K562 (cell line): ENCODE data around the gene NAV2. TPM values are rescaled to one million over a fixed set of nuclear protein-coding genes. Genes with fewer than 3 reads are reported as not detected.

Experiments used
- ATAC-seq: fragments of 200-7000 bp; cut with Tn5 transposase; 3 replicates; pipeline ENCODE4 v1.9.1; 2020; ENCODE audit warnings: moderate library complexity
- BruUV-seq: library from RNA; stranded (reverse); fragments of 400-500 nt; replicated peaks from 2 replicates; lab custom pipeline; 2021; lab: Mats Ljungman, UMichigan
- CTCF ChIA-PET: fragments of 300-600 bp; formaldehyde crosslinking; extraction: SDS; loops from one replicate; lab custom pipeline; 2021; ENCODE audit warnings: low intra/inter-chr PET ratio; lab: Yijun Ruan, JAX
- POLR2A ChIA-PET: fragments of 300-600, 350-650 bp; sonication (Branson Sonifier 250); formaldehyde crosslinking; extraction: SDS; loops from one replicate; lab custom pipeline; 2021; ENCODE audit warnings: antibody characterized with exemption, inconsistent platforms; lab: Yijun Ruan, JAX
- DNase-seq, 4 experiments: peaks; one replicate each; pipeline versions ENCODE4 v3.0.0 to v3.0.0-alpha.2; 2011 to 2018; ENCODE audit warnings: low spot score in 3 of 4, mixed read lengths in 3 of 4; ENCODE audit errors: extremely low read depth in 1 of 4
- FAIRE-seq: peaks from 2 replicates; lab custom pipeline; 2011; peaks lifted over from hg19 to GRCh38; lab: Jason Lieb, UNC
- H2AFZ ChIP-seq: 2 replicates; pipeline ENCODE4 v1.6.0; 2011; ENCODE audit warnings: low read depth, low read length, control low read depth, inconsistent platforms
- H3K27ac ChIP-seq: fragments of 200-600 bp; 3 replicates; pipeline ENCODE4 v1.8.0; 2011; ENCODE audit warnings: low read depth, mild to moderate bottlenecking, control low read depth, inconsistent platforms, low read length, moderate library complexity, mixed read lengths; ENCODE audit errors: extremely low read depth
- H3K27me3 ChIP-seq, 2 experiments: fragments of 300-600 bp in 1 of 2; 2 replicates in 1 of 2; 3 replicates in 1 of 2; pipeline versions ENCODE4 v1.6.0 to v1.8.0; 2011; ENCODE audit warnings: inconsistent platforms in 2 of 2, low read length in 2 of 2, mild to moderate bottlenecking in 1 of 2, mixed read lengths in 1 of 2, moderate library complexity in 1 of 2; ENCODE audit not compliant: control insufficient read depth in 2 of 2, insufficient read depth in 2 of 2
- H3K36me3 ChIP-seq: fragments of 300-600 bp; 3 replicates; pipeline ENCODE4 v1.8.0; 2011; ENCODE audit warnings: mild to moderate bottlenecking, low read length, inconsistent platforms; ENCODE audit not compliant: control insufficient read depth, insufficient read depth
- H3K4me1 ChIP-seq, 2 experiments: fragments of 200-600 bp in 1 of 2; replicated peaks in 1 of 2; 2 replicates in 1 of 2; 3 replicates in 1 of 2; pipeline versions ENCODE4 v1.5.1 to v1.8.0; 2011; ENCODE audit warnings: inconsistent platforms in 2 of 2, low read length in 2 of 2, mild to moderate bottlenecking in 1 of 2, mixed read lengths in 1 of 2, moderate library complexity in 1 of 2; ENCODE audit not compliant: control insufficient read depth in 2 of 2, insufficient read depth in 2 of 2
- H3K4me2 ChIP-seq: 2 replicates; pipeline ENCODE4 v1.6.1; 2011; ENCODE audit warnings: low read length, control low read depth, inconsistent platforms, mixed read lengths; ENCODE audit not compliant: insufficient read depth
- H3K4me3 ChIP-seq: fragments of 200-600 bp; sonication (generic), shearing (Covaris generic); 2 replicates; pipeline ENCODE4 v1.5.1; 2016; ENCODE audit warnings: control low read depth, inconsistent platforms
- H3K79me2 ChIP-seq: fragments of 200-600 bp; 3 replicates; pipeline ENCODE4 v1.8.0; 2011; ENCODE audit warnings: low read length, inconsistent platforms; ENCODE audit not compliant: control insufficient read depth, insufficient read depth
- H3K9ac ChIP-seq, 2 experiments: 2 replicates each; pipeline versions ENCODE4 v1.6.0 to v1.6.1; 2011; ENCODE audit warnings: low read depth in 2 of 2, low read length in 2 of 2, control low read depth in 1 of 2, inconsistent platforms in 1 of 2, mild to moderate bottlenecking in 1 of 2, mixed read lengths in 1 of 2; ENCODE audit not compliant: insufficient read depth in 1 of 2
- H3K9me1 ChIP-seq: one replicate; pipeline ENCODE4 v1.6.0; 2011; ENCODE audit warnings: inconsistent platforms, mild to moderate bottlenecking, low read length, moderate library complexity; ENCODE audit not compliant: control insufficient read depth, insufficient read depth
- H3K9me3 ChIP-seq: replicated peaks from 2 replicates; pipeline ENCODE4 v1.5.1; 2011; ENCODE audit warnings: low read depth, low read length, inconsistent platforms; ENCODE audit not compliant: control insufficient read depth, insufficient read depth
- H4K20me1 ChIP-seq: replicated peaks from 2 replicates; pipeline ENCODE4 v1.6.1; 2011; ENCODE audit warnings: low read length, inconsistent platforms, mixed read lengths; ENCODE audit not compliant: control insufficient read depth, insufficient read depth
- HINFP ChIP-seq: fragments of 450-650 bp; conservative IDR thresholded peaks from 2 replicates; pipeline ENCODE4 v1.6.1; 2016; ENCODE audit warnings: missing genetic modification characterization, low read depth, mild to moderate bottlenecking, control low read depth, missing compliant biosample characterization
- ILK ChIP-seq: fragments of 450-650 bp; IDR thresholded peaks from 2 replicates; pipeline ENCODE4 v1.6.1; 2016; ENCODE audit warnings: missing genetic modification characterization, low read depth, mild to moderate bottlenecking, missing compliant biosample characterization, moderate library complexity, borderline replicate concordance
- MYNN ChIP-seq, 2 experiments: sonication (generic); formaldehyde crosslinking in 1 of 2; IDR thresholded peaks; 2 replicates each; pipeline versions ENCODE4 v1.5.0 to v1.6.1; 2016 to 2020; ENCODE audit warnings: antibody characterized with exemption in 1 of 2, missing genetic modification reagents in 1 of 2
- NCOR1 ChIP-seq: fragments of 450-650 bp; IDR thresholded peaks from 2 replicates; pipeline ENCODE4 v1.6.1; 2016; ENCODE audit warnings: mild to moderate bottlenecking, moderate library complexity
- SMC3 ChIP-seq: conservative IDR thresholded peaks from 2 replicates; pipeline ENCODE4 v1.6.1; 2011; ENCODE audit warnings: low read depth, low read length, improper control_type of control experiment; ENCODE audit not compliant: insufficient read depth
- ZNF609 ChIP-seq: sonication (generic); formaldehyde crosslinking; IDR thresholded peaks from 2 replicates; pipeline ENCODE4 v1.8.1; 2023; ENCODE audit warnings: missing genetic modification reagents, mild to moderate bottlenecking, borderline replicate concordance
- WGBS: fragments of 100-300 bp; shearing (Covaris generic); methylation state at CpG from one replicate; pipeline ENCODE4 v1.1.6; 2016; ENCODE audit warnings: low coverage, mixed read lengths; ENCODE audit not compliant: insufficient coverage; ENCODE audit errors: missing lambda C conversion rate; 5-methylcytosine and 5-hydroxymethylcytosine counted together
- in situ Hi-C: fragments of 300-500 bp; cut with MboI; formaldehyde crosslinking; loops from 4 replicates; pipeline ENCODE4 v1.15.0; 2018; ENCODE audit warnings: inconsistent platforms, mixed read lengths
- intact Hi-C: fragments of 100-400 bp; cut with micrococcal nuclease; formaldehyde crosslinking; loops from 2 replicates; pipeline ENCODE4 v1.14.2; 2022
- polyA plus RNA-seq, 8 experiments: library from polyadenylated mRNA; depleted of rRNA in 4 of 8; stranded (reverse) in 5 of 8; unstranded in 3 of 8; fragments of >200 nt; fragmentation: Nextera tagmentation in 2 of 8; fragmentation: Illumina TruSeq in 1 of 8; extraction: Ambion mirVana in 2 of 8; extraction: Trizol in 1 of 8; gene quantifications; 2 replicates each; pipeline versions ENCODE4 v1.2.1 to v1.2.3, GENCODE V29; 2011 to 2014; ENCODE audit warnings: inconsistent platforms in 1 of 8, missing spikeins in 1 of 8
- total RNA-seq, 7 experiments: library from RNA; depleted of rRNA in 6 of 7; stranded (reverse); fragments of >200 nt in 6 of 7; fragmentation: Illumina TruSeq in 2 of 7; extraction: Trizol in 2 of 7; gene quantifications; 2 replicates each; pipeline versions ENCODE4 v1.2.1 to v1.2.3, GENCODE V29; 2011 to 2021; ENCODE audit warnings: low replicate concordance in 1 of 7
- TF ChIP-seq, protein P1 (sequence below): fragments of 450-650 bp; formaldehyde crosslinking; IDR thresholded peaks from 2 replicates; pipeline ENCODE4 v1.4.0; 2020; ENCODE audit warnings: mild to moderate bottlenecking, mixed read lengths
- TF ChIP-seq, protein P2 (sequence below): sonication (generic); formaldehyde crosslinking; IDR thresholded peaks from 2 replicates; pipeline ENCODE4 v1.8.1; 2023; ENCODE audit warnings: mild to moderate bottlenecking, missing genetic modification reagents

NAV2 gene
- total and polyA plus RNA-seq, 9 of the 15 experiments (the other 6 are each of a cell fraction or from before 2014, with no cell fraction given), result 0.03 to 0.35 (median 0.05) TPM

- TF ChIP-seq, protein P1, sequence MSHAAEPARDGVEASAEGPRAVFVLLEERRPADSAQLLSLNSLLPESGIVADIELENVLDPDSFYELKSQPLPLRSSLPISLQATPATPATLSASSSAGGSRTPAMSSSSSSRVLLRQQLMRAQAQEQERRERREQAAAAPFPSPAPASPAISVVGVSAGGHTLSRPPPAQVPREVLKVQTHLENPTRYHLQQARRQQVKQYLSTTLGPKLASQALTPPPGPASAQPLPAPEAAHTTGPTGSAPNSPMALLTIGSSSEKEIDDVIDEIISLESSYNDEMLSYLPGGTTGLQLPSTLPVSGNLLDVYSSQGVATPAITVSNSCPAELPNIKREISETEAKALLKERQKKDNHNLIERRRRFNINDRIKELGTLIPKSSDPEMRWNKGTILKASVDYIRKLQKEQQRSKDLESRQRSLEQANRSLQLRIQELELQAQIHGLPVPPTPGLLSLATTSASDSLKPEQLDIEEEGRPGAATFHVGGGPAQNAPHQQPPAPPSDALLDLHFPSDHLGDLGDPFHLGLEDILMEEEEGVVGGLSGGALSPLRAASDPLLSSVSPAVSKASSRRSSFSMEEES (CRISPR knock-in tag), result no peak
- TF ChIP-seq MYNN (IDR thresholded peaks at IDR 0.05) (no peak), MYNN (CRISPR knock-in tag; IDR thresholded peaks at IDR 0.05) (no peak), SMC3 (no peak), ILK (tag) (no peak), NCOR1 (no peak)
Observed at GRCh38 chr11:19872512-19873145, 160.0 kb downstream of the NAV2 start (continued).

- WGBS, result 0% methylated on average over 1 of the region's 1 CpG
- POLR2A ChIA-PET, result no interaction called here
- TF ChIP-seq, protein P2, sequence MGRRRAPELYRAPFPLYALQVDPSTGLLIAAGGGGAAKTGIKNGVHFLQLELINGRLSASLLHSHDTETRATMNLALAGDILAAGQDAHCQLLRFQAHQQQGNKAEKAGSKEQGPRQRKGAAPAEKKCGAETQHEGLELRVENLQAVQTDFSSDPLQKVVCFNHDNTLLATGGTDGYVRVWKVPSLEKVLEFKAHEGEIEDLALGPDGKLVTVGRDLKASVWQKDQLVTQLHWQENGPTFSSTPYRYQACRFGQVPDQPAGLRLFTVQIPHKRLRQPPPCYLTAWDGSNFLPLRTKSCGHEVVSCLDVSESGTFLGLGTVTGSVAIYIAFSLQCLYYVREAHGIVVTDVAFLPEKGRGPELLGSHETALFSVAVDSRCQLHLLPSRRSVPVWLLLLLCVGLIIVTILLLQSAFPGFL (CRISPR knock-in tag), result no peak
- no peak for TF ChIP-seq ZNF609 (CRISPR knock-in tag)
- no peak for TF ChIP-seq HINFP
- TF ChIP-seq, all 486 proteins: peak for 0
- CTCF ChIA-PET, result no interaction called here
- Histone ChIP-seq H3K4me2 (no peak overlapping the region), H3K4me3 (no peak overlapping the region), H2AFZ (no peak overlapping the region), H3K79me2 (no peaks in the 10 kb centered on the region), H3K4me1 (no peaks in the 10 kb centered on the region), H3K27ac (no peak overlapping the region), H3K27me3 (peaks cover 0 to 7% of the 10 kb centered on the region in 2 experiments; a peak in 2 of 5 replicates), H4K20me1 (no peaks in the 10 kb centered on the region), H3K36me3 (no peaks in the 10 kb centered on the region), H3K9me1 (no peaks in the 10 kb centered on the region), H3K9ac (no peak overlapping the region), H3K9me3 (no peaks in the 10 kb centered on the region)
- BruUV-seq, result no TSS peak
- intact Hi-C loops (no loop called here), in situ Hi-C loops (no loop called here)
- no peak for ATAC-seq
- no peak for FAIRE-seq
- no peak for DNase-seq
Observed at GRCh38 chr11:19873730-19874129, 161.1 kb downstream of the NAV2 start.
